ENCODE results near the gene MLXIP. TPM values are rescaled to one million over a fixed set of nuclear protein-coding genes. Genes with fewer than 3 reads are reported as not detected.

The MLXIP gene
- total RNA-seq, 1 donor from 2014 or later: 58.8 TPM

DNA sequence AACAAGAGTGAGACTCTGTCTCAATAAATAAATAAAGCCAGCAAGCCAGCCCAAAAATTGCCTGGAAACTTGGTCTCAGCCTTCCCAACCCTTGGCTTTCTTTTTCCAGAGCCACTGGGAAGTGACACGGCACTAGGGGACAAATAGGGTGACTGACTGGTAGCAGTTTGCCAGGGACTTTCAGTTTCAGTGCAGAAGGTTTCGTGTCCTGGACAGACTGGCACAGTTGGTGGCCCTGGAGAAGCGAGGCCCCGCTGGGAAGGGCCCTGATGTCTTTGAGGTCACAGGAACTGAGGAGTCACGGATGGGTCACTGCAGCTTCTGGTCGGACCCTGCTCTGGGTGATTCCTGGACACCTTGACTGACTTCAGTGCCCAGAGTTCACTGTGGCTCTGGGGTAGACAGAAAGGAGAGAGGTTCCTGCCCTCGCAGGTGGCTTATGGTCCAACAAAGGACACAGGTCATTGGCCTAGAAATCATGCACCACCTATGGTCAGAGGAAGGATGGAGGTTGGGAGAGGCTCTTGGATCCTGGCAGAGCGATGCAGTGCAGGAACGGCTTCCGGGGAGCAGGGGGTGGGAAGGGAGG lies 107.0 kb downstream of the MLXIP start:
- DNase-seq (ENCODE audit: low read depth): no peak

DNA sequence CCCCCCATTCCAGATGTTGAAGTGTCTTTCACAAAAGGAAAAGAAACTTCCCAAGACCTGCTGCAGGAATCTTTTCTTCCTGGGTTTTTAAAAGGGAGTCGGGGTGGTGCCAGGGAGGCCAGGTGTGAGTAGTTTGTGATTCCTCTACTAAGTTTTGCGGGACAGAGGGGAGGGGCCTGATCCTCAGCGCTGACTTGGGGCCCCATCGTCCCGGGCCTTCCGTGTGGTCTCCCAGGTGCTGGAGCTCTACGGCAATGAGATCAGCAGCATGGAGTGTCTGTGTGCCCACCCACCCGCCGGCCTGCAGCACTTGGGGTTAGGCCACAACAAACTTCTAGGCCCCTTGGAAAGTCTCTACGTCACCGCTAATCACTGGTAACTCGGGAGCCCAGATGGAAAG lies 108.9 kb downstream of the MLXIP start:
- DNase-seq (ENCODE audit: low read depth): no peak

DNA sequence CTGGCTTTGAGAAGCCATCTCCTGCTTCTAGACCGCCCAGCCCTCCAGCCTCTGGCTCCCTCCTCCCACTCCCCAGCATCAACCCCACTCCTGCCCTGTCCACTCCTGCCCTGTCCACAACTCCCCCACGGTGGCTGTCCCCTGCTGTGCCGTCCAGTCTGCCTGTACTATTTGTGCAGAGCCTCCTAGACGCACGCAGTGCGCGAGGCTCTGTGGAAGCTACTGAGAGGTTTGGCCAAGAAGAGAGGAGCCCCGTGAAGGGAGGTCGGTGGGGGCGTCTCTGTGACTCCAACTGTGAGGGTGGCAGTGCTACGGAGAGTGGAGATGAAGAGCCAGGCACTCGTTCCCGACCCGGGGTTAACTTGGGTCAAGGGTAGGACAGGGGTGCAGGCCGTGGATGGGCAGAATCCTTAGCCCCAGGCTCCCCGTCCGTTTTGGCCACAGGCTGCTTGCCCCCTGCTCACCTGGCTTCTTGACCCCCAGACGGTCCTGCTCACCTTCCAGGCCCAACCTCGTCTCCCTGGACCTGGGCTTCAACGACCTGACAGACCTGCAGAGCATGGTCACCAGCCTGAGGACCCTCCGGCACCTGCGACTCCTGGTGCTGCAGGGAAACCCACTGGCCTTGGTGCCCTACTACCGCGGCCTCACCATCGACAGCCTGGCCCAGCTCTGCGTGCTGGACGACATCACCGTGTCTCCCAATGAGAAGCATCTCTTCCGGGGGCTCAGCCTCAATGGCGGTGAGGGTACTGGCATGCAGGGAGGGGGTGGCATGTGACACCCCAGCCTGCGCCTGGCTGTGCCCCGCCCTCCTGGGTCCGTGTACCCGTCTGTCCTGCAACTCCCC lies 111.3 kb downstream of the MLXIP start:
- no peak for DNase-seq (ENCODE audit: low read depth)

DNA sequence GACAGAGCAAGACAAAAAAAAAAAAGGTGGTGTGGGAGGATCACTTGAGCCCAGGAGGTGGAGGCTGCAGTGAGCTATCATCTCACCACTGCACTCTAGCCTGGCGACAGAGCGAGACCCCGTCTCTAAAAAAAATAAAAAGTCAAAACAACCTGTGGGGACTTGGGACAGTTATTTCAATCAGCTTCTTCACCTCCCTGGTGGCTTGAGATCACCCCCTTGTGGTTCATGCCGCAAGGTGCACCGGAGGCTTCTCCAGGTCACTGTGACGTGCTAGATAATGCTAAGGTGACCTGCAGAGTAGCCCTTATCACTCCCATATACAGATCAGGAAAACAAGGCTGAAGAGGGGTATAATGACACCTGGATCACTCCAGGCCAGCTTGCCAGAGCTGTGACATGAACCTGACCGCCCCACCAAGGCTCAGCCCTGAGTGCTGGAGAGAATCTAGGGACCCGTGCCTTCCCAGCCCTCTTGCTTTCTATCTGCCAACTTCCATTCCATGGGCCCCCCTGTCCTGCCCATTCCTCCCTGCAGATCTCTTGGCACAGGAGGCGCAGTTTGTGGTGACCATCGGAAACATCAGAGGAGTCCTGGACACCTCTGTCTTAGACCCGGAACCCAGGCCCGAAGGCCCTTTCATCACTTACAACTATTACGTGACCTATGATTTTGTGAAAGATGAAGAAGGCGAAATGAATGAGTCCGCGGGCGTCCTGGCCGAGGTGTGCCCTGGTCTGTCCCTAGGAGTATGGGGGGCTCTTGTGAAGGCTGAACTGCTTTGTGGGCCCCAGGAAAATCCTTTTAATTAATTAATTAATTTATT lies 112.5 kb downstream of the MLXIP start:
- DNase-seq (ENCODE audit: low read depth): peak; percentile 57

DNA sequence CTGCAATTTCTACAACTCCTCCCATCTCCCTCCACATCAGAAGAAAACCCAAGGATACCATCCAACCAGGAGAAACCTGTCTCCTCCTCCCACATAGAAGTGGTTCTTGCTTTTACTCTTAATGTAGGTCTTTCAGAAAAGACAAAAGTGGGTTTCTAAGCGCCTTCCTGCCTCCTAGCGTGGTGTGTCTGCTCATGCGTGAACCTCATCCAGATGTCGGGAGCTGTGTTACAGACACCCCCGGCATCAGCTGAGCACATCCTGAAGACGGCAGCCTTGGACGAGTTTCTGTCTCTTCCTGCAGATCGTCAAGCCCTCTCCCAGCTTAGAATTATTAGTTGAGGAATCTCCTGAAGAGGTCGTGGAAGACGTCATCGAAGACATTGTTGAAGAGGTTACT lies 113.9 kb downstream of the MLXIP start:
- DNase-seq (ENCODE audit: low read depth): no peak

DNA sequence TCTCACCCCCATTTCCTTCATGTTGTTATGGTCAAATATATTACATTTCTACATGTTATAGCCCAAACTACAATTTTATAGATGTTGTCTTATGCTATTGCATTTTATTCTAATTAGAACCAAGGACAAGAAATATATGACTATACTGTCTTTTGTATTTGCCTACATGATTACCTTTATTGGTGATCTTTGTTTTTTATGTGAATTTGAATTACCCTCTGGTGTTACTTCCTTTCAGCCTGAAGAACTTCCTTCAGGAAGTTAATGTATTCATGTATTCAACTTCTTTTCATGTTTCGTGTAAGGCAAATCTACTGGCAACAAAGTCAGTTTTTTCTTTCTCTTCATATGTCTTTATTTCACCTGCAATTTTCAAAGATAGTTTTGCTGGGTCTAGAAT lies 116.2 kb downstream of the MLXIP start:
- no peak for DNase-seq (ENCODE audit: low read depth)

DNA sequence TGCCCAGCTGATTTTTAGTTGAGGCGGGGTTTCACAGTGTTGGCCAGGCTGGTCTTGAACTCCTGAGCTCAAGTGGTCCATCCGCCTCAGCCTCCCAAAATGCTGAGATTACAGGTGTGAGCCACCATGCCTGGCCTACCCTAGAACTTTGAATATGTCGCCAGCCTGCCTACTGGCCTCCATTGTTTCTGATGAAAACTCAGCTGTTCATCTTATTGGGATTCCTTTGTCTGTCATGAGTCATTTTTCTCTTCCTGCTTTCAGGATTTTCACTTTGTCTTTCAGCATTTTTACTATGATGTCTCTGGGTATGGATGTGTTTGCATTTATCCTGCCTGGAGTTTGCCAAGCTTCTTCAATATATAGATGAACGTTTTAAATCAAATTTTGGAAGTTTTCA lies 116.8 kb downstream of the MLXIP start:
- DNase-seq (ENCODE audit: low read depth): no peak

Other genes starting within 250 kb of the MLXIP start
- gene HPD, start 219.9 kb upstream of the MLXIP start, total RNA-seq: 2.1 TPM in 2 replicates
- 62.3 and 132 TPM in 2 replicates for gene PSMD9, start 190.0 kb upstream of the MLXIP start, total RNA-seq
- gene CFAP251, start 160.2 kb upstream of the MLXIP start, total RNA-seq: 2.4 and 16.5 TPM in 2 replicates
- gene BCL7A, start 56.9 kb upstream of the MLXIP start, total RNA-seq: 9.7 and 24.8 TPM in 2 replicates
- gene IL31, start 95.5 kb downstream of the MLXIP start, total RNA-seq: not detected in 2 replicates
- 0.69 and 1.3 TPM in 2 replicates for gene LRRC43, start 104.4 kb downstream of the MLXIP start, total RNA-seq
- gene B3GNT4, start 125.0 kb downstream of the MLXIP start, total RNA-seq: 2.6 and 18.9 TPM in 2 replicates
- 106 and 138 TPM in 2 replicates for gene DIABLO, start 147.3 kb downstream of the MLXIP start, total RNA-seq
- 20.1 and 32.0 TPM in 2 replicates for gene VPS33A, start 187.7 kb downstream of the MLXIP start, total RNA-seq